Fibroblast of pulmonary artery (primary cell): ENCODE measurements around the gene CBLIF.
A peak's percentile ranks its signal among the peaks of the same experiment; 100 is the strongest.

ENCODE experiments used
- DNase-seq: peaks from one replicate; pipeline ENCODE4 v3.0.0-alpha.2; 2010; ENCODE audit warnings: low read depth
- H3K4me3 ChIP-seq: replicated peaks from 2 replicates; pipeline ENCODE4 v1.5.1; 2011; ENCODE audit warnings: low read depth, mild to moderate bottlenecking, control low read depth, low read length, moderate library complexity
- CTCF ChIP-seq: IDR thresholded peaks from 2 replicates; pipeline ENCODE4 v1.5.1; 2011; ENCODE audit warnings: mild to moderate bottlenecking, control low read depth, low read length, inconsistent platforms; ENCODE audit errors: missing control alignments

The CBLIF gene

GRCh38 chr11:59877325-59877724 lies 32.0 kb upstream of the CBLIF start:
- DNase-seq = no peak
- no peak for TF ChIP-seq CTCF
- H3K4me3 ChIP-seq = no peak overlapping the region

GRCh38 chr11:59875856-59876519 lies 30.7 kb upstream of the CBLIF start:
- no peak overlapping the region for H3K4me3 ChIP-seq
- TF ChIP-seq CTCF = no peak
- DNase-seq = no peak

GRCh38 chr11:59872076-59872475 lies 26.8 kb upstream of the CBLIF start:
- H3K4me3 ChIP-seq = no peak overlapping the region
- TF ChIP-seq CTCF = no peak
- no peak for DNase-seq

- no peak overlapping the region for H3K4me3 ChIP-seq
- no peak for TF ChIP-seq CTCF
- DNase-seq = no peak
Observed at GRCh38 chr11:59867946-59868345, 22.6 kb upstream of the CBLIF start.

- TF ChIP-seq CTCF = no peak
- DNase-seq = no peak
- H3K4me3 ChIP-seq = no peak overlapping the region
Observed at GRCh38 chr11:59866836-59867235, 21.5 kb upstream of the CBLIF start.

GRCh38 chr11:59866397-59866796 lies 21.1 kb upstream of the CBLIF start, which contains the start of gene TCN1:
Gene TCN1, minus strand, starts transcription at chr11:59866487. Its CDS starts 17 bp downstream, at chr11:59866470.
- TF ChIP-seq CTCF = no peak
- peak; percentile 35 for DNase-seq
- H3K4me3 ChIP-seq = no peak within 1 kb of the TSS

GRCh38 chr11:59865031-59865430 lies 19.7 kb upstream of the CBLIF start:
- peak; percentile 69 for DNase-seq
- H3K4me3 ChIP-seq = no peak overlapping the region

More at GRCh38 chr11:59865031-59865430, 19.7 kb upstream of the CBLIF start:
- TF ChIP-seq CTCF = no peak
